Retinal pigment epithelial cell (primary cell): ENCODE data around the gene UMAD1.

Experiments used
- DNase-seq: peaks from one replicate; pipeline ENCODE4 v3.0.0-alpha.2; 2010; ENCODE audit warnings: low read depth
- H3K4me3 ChIP-seq: 2 replicates; pipeline ENCODE4 v1.5.1; 2011; ENCODE audit warnings: mild to moderate bottlenecking, low read length, control low read depth, moderate library complexity
- TF ChIP-seq, protein P1 (sequence below): conservative IDR thresholded peaks from 2 replicates; pipeline ENCODE4 v1.5.1; 2011; ENCODE audit warnings: low read depth, low read length, control low read depth, inconsistent platforms

UMAD1 gene

DNA sequence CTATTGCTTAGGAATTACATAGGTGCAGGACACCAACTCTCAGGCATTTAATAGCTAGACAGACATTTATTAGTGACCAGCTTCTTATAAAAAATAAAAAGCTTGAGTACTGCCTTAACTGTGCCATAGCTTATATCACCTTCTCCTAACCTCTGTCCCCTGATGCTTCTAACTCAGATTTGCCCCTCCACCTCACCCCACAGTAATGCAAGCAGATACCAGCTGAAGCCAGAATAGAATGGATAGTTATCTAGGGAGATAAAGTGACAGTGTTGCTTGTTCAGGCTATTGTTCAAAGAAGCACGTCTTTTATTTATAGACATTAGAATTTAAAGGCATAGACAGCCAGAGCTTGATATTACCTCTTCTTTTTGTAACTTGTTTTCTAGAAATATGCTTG lies 228.5 kb downstream of the UMAD1 start:
- H3K4me3 ChIP-seq = no peak overlapping the region
- TF ChIP-seq, protein P1, sequence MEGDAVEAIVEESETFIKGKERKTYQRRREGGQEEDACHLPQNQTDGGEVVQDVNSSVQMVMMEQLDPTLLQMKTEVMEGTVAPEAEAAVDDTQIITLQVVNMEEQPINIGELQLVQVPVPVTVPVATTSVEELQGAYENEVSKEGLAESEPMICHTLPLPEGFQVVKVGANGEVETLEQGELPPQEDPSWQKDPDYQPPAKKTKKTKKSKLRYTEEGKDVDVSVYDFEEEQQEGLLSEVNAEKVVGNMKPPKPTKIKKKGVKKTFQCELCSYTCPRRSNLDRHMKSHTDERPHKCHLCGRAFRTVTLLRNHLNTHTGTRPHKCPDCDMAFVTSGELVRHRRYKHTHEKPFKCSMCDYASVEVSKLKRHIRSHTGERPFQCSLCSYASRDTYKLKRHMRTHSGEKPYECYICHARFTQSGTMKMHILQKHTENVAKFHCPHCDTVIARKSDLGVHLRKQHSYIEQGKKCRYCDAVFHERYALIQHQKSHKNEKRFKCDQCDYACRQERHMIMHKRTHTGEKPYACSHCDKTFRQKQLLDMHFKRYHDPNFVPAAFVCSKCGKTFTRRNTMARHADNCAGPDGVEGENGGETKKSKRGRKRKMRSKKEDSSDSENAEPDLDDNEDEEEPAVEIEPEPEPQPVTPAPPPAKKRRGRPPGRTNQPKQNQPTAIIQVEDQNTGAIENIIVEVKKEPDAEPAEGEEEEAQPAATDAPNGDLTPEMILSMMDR = no peak
- DNase-seq = no peak

DNA sequence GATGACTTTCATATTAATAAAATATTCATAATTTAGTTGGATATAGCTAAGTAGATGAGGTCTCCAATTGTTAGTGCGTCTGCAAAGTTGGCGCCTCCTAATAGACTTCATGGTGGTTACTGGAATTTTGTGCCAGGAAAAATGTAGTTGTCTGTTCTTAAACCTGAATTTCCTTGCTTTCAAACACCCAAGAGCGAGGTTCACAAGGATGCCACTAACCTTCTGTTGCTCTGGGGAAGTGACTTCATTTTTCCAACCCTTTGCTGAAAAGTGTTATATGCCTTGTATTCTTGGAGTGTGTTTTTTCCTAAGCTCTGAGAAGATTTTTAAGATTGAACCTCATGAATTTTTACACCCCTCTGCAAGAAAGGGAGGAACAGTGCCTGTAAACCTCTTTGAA lies 229.1 kb downstream of the UMAD1 start:
- DNase-seq = no peak
- TF ChIP-seq, protein P1 = no peak
- H3K4me3 ChIP-seq = no peak overlapping the region

DNA sequence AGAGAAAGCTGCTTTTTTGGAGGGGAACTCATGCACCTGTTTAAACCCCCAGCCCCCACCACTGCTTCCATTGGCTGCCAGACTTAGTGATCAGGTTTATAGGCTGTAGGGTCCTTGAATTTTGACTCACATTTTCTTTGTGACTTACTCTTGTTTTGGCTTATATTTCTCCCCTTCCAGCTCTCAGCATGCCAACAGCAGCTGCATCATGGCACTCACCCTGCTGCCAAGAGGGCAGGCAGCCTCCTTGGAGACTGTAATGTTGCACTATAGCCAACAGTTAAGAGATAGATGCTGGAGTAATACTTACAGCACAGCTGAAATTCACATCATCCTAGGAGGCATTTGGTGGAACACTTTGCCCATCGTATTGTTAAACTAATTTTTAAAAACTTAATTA lies 230.0 kb downstream of the UMAD1 start:
- TF ChIP-seq, protein P1 = no peak
- no peak for DNase-seq
- H3K4me3 ChIP-seq = no peak overlapping the region

DNA sequence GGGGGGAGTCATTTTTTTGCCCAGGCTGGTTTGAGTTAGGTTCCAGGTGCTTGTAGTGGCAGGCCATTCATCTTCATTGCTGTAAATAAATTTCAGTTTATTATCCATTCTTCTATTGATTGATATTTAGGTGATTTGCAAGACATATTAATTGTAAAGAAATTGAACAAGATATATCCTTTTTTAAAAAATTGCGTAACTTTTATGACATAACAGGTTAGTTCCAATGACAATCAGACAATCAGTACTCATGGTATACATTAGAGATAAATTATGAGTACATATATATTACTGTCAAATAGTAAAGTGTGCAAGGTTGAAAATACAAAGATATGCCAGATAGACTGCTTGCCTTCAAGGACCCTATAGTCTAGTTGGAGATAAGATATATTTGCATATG lies 235.9 kb downstream of the UMAD1 start:
- no peak overlapping the region for H3K4me3 ChIP-seq
- TF ChIP-seq, protein P1 = no peak
- no peak for DNase-seq

DNA sequence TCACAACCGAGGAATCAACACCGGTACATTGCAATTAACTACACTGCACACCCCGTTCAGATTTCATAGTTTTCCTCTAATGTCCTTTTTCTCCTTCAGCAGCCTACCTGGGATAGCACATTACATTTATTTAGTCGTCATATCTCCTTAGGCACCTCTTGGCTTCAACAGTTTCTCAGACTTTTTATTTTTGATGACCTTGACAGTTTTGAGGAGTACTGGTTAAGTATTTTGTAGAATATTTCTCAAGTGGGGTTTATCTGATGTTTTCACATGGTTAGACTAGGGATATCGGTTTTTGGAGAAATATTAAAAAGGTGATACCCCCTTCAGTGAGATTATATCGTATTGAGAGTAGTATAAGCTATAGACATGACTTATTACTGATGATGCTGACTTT lies 241.0 kb downstream of the UMAD1 start:
- no peak for DNase-seq
- TF ChIP-seq, protein P1 = no peak
- no peak overlapping the region for H3K4me3 ChIP-seq

DNA sequence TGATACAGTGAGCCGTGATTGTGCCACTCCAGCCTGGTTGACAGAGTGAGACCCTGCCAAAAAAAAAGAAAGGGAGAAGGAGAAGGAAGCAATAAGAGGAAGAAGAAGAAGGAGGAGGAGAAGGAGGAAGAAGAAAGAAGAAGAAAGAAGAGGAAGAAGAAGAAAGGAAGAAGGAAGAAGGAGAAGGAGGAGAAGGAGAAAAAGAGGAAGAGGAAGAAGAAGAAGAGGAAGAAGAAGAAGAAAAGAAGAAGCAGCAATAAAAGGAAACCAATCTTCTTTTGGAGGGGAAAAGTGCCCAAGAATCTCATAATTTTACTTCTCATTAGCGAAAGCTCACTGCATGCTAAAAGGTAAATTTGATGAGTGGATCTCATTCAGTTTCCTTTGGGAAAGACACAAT lies 242.3 kb downstream of the UMAD1 start:
- no peak overlapping the region for H3K4me3 ChIP-seq
- TF ChIP-seq, protein P1 = no peak
- DNase-seq = no peak

DNA sequence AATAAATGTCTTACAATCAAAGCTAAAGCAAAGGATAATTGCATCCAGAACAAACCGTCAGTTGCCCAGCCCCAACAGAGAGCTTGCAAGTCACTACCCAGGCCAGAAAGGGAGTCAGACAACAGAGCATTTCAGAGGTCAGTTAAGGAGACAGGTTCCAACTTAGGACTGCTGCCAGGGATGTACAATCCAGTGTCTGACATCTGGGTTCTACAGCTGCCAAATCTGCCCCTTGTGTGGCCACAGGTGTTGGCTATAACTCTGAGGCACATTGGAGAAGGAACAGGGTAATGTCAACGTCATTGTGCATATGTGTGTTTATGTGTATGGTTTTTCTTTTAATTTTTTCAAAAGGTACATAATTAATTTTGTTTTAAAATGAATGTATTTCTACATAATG lies 242.8 kb downstream of the UMAD1 start:
- no peak for DNase-seq
- H3K4me3 ChIP-seq = no peak overlapping the region
- TF ChIP-seq, protein P1 = no peak
